GM19351 (cell line): ENCODE measurements around the gene TMPRSS9.
"Not testable (repeated sequence)": the region's sequence is repeated elsewhere in the genome, so short reads cannot be mapped to it uniquely, and the experiment has no call there.

Source experiments
- ATAC-seq: cut with Tn5 transposase; IDR thresholded peaks from one replicate; pipeline ENCODE4 v1.9.1; 2021; ENCODE audit warnings: mild to moderate bottlenecking, moderate library complexity; ENCODE audit not compliant: unreplicated experiment

The TMPRSS9 gene

DNA sequence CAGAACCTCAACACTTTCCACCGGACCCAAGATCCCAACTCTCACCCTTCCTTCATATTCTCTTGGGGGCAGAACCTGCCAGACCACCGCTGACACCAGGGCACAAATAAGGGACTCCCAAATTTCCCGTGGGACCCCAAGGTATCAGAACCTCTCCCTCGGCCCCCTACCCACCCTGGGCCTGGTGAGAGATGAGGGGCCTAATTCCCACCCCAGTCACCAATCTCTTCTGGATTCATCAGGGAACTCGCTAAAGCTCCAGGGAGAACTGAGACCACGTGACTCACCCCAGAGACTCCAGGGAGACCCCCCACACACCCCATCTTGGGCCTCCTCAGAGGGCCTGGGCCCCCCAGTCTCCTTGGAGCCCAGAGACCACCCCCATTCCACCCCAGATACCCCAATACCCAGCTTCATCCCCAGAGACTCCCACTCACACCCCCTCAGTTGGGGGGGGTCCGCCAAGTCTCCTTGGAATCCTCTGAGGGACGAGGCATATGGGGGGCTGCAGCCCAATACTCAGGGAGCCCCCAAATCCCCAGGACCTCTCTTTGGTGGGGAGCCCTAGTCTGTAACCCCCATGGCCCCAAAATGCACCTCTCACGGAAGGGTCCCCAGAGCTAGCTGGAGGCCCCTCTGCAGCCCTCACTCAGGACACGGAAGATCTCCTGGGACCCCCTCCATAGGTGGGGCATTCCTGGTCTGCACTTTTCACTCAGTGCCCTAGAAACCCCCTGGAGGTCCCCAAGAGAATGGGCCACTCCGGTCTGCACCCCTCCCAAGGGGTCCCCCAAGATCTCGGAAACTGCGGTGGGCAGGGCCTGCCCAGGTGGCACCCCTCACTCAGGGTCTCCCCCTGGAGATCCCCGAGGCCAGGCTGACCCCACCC lies 95.1 kb downstream of the TMPRSS9 start:
- no peak for ATAC-seq

- peak; percentile 30 for ATAC-seq
Measured at GRCh38 chr19:2455851-2456570, 95.9 kb downstream of the TMPRSS9 start.

DNA sequence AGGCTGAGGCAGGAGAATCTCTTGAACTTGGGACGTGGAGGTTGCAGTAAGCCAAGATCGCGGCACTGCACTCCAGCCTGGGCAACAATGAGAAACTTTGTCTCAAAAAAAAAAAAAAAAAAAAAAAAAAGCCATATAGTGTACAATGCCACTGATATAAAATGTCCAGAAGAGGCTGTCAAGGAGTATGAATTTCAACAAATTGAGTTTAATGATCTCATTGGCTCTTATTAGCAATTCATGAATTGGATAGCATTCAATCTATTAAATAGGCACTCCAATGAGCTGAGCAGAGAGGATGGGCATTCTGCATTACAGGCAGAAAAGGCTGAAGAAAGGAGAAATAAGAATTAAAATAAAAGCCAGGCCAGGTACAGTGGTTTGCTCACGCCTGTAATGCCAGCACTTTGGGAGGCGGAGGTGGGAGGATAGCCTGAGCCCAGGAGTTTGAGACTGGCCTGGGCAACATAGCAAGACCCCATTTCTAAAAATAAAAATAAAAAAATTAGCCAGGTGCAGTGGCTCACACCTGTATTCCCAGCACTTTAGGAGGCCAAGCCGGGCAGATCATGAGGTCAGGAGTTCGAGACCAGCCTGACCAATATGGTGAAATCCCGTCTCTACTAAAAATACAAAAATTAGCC lies 97.5 kb downstream of the TMPRSS9 start:
- no peak for ATAC-seq

DNA sequence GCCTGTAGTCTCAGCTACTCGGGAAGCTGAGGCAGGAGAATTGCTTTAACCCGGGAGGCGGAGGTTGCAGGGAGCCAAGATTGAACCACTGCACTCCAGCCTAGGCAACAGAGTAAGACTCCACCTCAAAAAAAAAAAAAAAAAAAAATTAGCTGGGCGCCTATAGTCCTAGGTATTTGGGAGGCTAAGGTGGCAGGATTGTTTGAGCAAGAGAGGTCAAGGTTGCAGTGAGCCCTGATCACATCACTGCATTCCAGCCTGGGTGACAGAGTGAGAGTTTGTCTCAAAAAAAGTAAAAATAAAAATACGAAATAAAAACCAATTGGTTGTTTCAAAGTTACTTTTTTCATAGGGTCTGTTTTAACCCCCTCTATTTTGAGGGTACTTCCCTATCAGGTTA lies 98.0 kb downstream of the TMPRSS9 start:
- ATAC-seq: no peak

GRCh38 chr19:2458776-2459175 lies 98.7 kb downstream of the TMPRSS9 start:
- not testable (repeated sequence) for ATAC-seq

- ATAC-seq: no peak
Measured at GRCh38 chr19:2460245-2460644, 100.2 kb downstream of the TMPRSS9 start.

- ATAC-seq: no peak
Measured at GRCh38 chr19:2461751-2462634, 101.9 kb downstream of the TMPRSS9 start.

DNA sequence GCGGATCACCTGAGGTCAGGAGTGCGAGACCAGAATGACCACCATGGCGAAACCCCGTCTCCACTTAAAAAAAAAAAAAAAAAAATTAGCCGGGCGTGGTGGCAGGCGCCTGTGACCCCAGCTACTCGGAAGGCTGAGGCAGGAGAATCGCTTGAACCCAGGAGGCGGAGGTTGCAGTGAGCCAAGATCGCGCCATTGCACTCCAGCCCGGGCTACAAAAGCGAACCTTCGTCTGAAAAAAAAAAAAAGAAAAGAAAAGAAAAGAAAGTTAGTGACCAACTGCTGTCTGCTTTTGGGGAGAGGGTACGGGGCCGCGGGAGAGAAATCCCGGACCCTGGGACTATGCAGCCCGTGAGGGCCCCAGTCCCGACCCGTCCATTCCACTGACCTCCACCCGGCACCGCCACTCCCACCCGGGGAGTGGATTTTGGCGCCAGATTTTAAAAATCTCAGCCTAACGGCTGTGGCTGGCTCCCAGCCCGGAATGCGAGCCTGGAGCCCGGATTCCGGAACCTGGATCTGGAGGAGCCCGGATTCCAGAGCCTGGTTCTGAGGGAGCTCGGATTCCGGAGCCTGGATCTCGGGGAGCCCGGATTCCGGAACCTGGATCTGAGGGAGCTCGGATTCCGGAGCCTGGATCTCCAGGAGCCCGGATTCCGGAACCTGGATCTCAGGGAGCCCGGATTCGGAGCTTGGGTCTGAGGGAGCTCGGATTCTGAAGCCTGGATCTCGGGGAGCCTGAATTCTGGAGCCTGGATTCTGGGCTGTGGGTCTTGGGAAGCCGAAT lies 102.8 kb downstream of the TMPRSS9 start:
- ATAC-seq: no peak

DNA sequence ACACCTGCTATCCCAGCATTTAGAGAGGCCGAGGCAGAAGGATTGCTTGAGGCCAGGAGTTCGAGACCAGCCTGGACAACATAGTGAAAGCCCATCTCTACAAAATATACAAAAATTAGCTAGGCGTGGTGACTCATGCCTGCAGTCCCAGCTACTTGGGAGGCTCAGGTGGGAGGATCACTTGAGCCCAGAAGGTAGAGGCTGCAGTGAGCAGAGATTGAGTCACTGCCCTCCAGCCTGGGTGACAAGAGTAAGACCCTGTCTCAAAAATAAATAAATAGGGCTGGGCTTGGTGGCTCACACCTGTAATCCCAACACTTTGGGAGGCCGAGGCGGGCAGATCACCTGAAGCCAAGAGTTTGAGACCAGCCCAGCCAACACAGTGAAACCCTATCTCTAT lies 103.6 kb downstream of the TMPRSS9 start:
- ATAC-seq: not testable (repeated sequence)

GRCh38 chr19:2464389-2464788 lies 104.3 kb downstream of the TMPRSS9 start:
- no peak for ATAC-seq

GRCh38 chr19:2468596-2468995 lies 108.5 kb downstream of the TMPRSS9 start:
- ATAC-seq: no peak

GRCh38 chr19:2469102-2469914 lies 109.2 kb downstream of the TMPRSS9 start:
- no peak for ATAC-seq

GRCh38 chr19:2469915-2470200 lies 109.8 kb downstream of the TMPRSS9 start:
- not testable (repeated sequence) for ATAC-seq

- peak; percentile 25 for ATAC-seq
Measured at GRCh38 chr19:2474232-2475017, 114.4 kb downstream of the TMPRSS9 start.

DNA sequence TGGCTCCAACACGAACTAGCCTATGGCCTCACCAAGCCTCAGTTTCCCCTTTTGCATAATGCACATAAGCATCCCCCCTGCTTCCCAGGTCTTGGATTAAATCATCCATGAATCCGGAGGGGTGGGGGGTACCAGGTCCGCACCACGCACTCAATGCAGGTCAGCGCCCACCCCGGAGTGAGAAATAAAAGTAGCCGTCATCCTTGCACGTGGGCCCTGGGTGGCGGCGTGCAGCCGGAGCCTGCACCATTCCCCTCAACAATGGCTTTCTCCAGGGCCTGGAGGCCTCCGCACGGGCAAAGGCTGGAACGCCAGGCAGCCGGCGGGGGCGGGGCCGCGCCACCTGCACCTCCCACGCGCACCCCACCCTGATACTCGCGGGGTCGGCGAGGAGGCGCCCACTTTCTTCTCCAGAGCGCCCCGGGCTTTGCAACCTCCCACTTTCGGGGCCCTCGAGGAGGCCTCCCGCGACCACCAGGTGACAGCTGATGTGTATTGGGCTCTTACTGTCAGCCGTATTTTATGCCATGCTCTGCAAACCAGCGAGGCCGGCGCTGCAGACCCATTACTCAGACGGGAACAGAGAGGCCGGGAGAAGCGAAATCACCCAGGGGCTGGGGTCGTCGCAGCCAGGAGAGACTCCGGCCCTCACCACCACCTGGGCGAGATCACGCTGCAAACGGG lies 115.1 kb downstream of the TMPRSS9 start:
- no peak for ATAC-seq
